WTC11 (cell line): ENCODE measurements around the gene TLE3. TPM values are rescaled to one million over a fixed set of nuclear protein-coding genes. Genes with fewer than 3 reads are reported as not detected.

Experiments used
- ATAC-seq: fragments of 200-7000 bp; cut with Tn5 transposase; 2 replicates; pipeline ENCODE4 v1.10.0; 2021; ENCODE audit warnings: mild to moderate bottlenecking, moderate library complexity
- CTCF ChIA-PET: fragments of 300-600 bp; sonication (Branson Sonifier 250); formaldehyde crosslinking; loops from one replicate; lab custom pipeline; 2021; ENCODE audit warnings: antibody characterized with exemption; lab: Charles Lee
- POLR2A ChIA-PET: fragments of 350-600 bp; sonication (Branson Sonifier 250); formaldehyde crosslinking; loops from one replicate; lab custom pipeline; 2021; ENCODE audit warnings: antibody characterized with exemption; lab: Charles Lee
- DNase-seq: peaks from one replicate; pipeline ENCODE4 v3.0.0; 2021; ENCODE audit warnings: low spot score
- H3K27ac Mint-ChIP-seq: 2 replicates; pipeline ENCODE4 v1.8.0; 2021; ENCODE audit warnings: mixed read lengths
- H3K27me3 Mint-ChIP-seq: 2 replicates; pipeline ENCODE4 v1.8.0; 2021; ENCODE audit warnings: low read depth, mild to moderate bottlenecking, moderate library complexity, mixed read lengths
- H3K36me3 Mint-ChIP-seq: 2 replicates; pipeline ENCODE4 v1.8.0; 2021; ENCODE audit warnings: mixed read lengths
- H3K4me1 Mint-ChIP-seq: 2 replicates; pipeline ENCODE4 v1.8.0; 2022; ENCODE audit warnings: mixed read lengths
- H3K4me3 Mint-ChIP-seq: 2 replicates; pipeline ENCODE4 v1.8.0; 2021; ENCODE audit warnings: mild to moderate bottlenecking, moderate library complexity, mixed read lengths
- H3K9me3 Mint-ChIP-seq: 2 replicates; pipeline ENCODE4 v1.8.0; 2021; ENCODE audit warnings: mixed read lengths
- CDX4 ChIP-seq: fragments of 250-450 bp; sonication (Bioruptor Pico); IDR thresholded peaks from 2 replicates; pipeline ENCODE4 v1.9.0; 2021; ENCODE audit warnings: moderate library complexity, mild to moderate bottlenecking, inconsistent platforms, borderline replicate concordance
- CREM ChIP-seq: sonication (generic); formaldehyde crosslinking; IDR thresholded peaks from 2 replicates; pipeline ENCODE4 v1.8.1; 2022; ENCODE audit warnings: mild to moderate bottlenecking, missing genetic modification reagents, moderate library complexity
- ELF4 ChIP-seq: sonication (generic); formaldehyde crosslinking; IDR thresholded peaks from 2 replicates; pipeline ENCODE4 v1.8.1; 2022; ENCODE audit warnings: low read depth, mild to moderate bottlenecking, moderate library complexity, missing genetic modification reagents
- EMX1 ChIP-seq: fragments of 250-450 bp; sonication (Bioruptor Pico); IDR thresholded peaks from 2 replicates; pipeline ENCODE4 v1.8.0; 2021; ENCODE audit warnings: mild to moderate bottlenecking
- GABPB1 ChIP-seq: sonication (generic); formaldehyde crosslinking; IDR thresholded peaks from 2 replicates; pipeline ENCODE4 v1.8.1; 2023; ENCODE audit warnings: mild to moderate bottlenecking, missing genetic modification reagents
- GRHL2 ChIP-seq: fragments of 250-450 bp; sonication (Bioruptor Pico); IDR thresholded peaks from 2 replicates; pipeline ENCODE4 v1.8.0; 2022; ENCODE audit warnings: mild to moderate bottlenecking, moderate library complexity; ENCODE audit not compliant: insufficient replicate concordance, severe bottlenecking
- GTF2I ChIP-seq: fragments of 250-450 bp; sonication (Bioruptor Pico); conservative IDR thresholded peaks from 2 replicates; pipeline ENCODE4 v1.4.0; 2021; ENCODE audit warnings: mild to moderate bottlenecking
- IRF2 ChIP-seq: sonication (generic); formaldehyde crosslinking; IDR thresholded peaks from 2 replicates; pipeline ENCODE4 v1.8.0; 2022; ENCODE audit warnings: low read depth, missing genetic modification reagents, borderline replicate concordance
- JAZF1 ChIP-seq: fragments of 250-450 bp; sonication (Bioruptor Pico); IDR thresholded peaks from 2 replicates; pipeline ENCODE4 v1.9.0; 2021; ENCODE audit warnings: moderate library complexity, mild to moderate bottlenecking, inconsistent platforms
- KAT7 ChIP-seq: sonication (generic); formaldehyde crosslinking; IDR thresholded peaks from 2 replicates; pipeline ENCODE4 v1.8.1; 2023; ENCODE audit warnings: missing genetic modification reagents, mild to moderate bottlenecking, borderline replicate concordance
- MXD4 ChIP-seq: fragments of 250-450 bp; sonication (Bioruptor Pico); IDR thresholded peaks from 2 replicates; pipeline ENCODE4 v1.8.0; 2021; ENCODE audit warnings: mild to moderate bottlenecking, moderate library complexity, borderline replicate concordance
- PRRX2 ChIP-seq: fragments of 250-450 bp; sonication (Bioruptor Pico); IDR thresholded peaks from 2 replicates; pipeline ENCODE4 v1.8.0; 2021; ENCODE audit warnings: mild to moderate bottlenecking
- RELA ChIP-seq: sonication (generic); formaldehyde crosslinking; IDR thresholded peaks from 2 replicates; pipeline ENCODE4 v1.8.1; 2022; ENCODE audit warnings: missing genetic modification reagents, mild to moderate bottlenecking, borderline replicate concordance
- SMAD3 ChIP-seq: sonication (generic); formaldehyde crosslinking; IDR thresholded peaks from 2 replicates; pipeline ENCODE4 v1.8.0; 2022; ENCODE audit warnings: missing genetic modification reagents, mild to moderate bottlenecking, borderline replicate concordance
- SOX15 ChIP-seq: fragments of 250-450 bp; sonication (Bioruptor Pico); IDR thresholded peaks from 2 replicates; pipeline ENCODE4 v1.9.0; 2021; ENCODE audit warnings: mild to moderate bottlenecking
- TEAD1 ChIP-seq: sonication (generic); formaldehyde crosslinking; IDR thresholded peaks from 2 replicates; pipeline ENCODE4 v1.8.0; 2022; ENCODE audit warnings: mild to moderate bottlenecking, missing genetic modification reagents
- TEAD4 ChIP-seq: sonication (generic); formaldehyde crosslinking; IDR thresholded peaks from 2 replicates; pipeline ENCODE4 v1.8.0; 2022; ENCODE audit warnings: mild to moderate bottlenecking, missing genetic modification reagents
- USF2 ChIP-seq: sonication (generic); formaldehyde crosslinking; IDR thresholded peaks from 2 replicates; pipeline ENCODE4 v1.8.1; 2023; ENCODE audit warnings: mild to moderate bottlenecking, missing genetic modification reagents, moderate library complexity
- ZNF121 ChIP-seq: sonication (generic); formaldehyde crosslinking; IDR thresholded peaks from 2 replicates; pipeline ENCODE4 v1.8.0; 2023; ENCODE audit warnings: missing genetic modification reagents
- ZNF232 ChIP-seq: sonication (generic); formaldehyde crosslinking; IDR thresholded peaks from 2 replicates; pipeline ENCODE4 v1.8.0; 2022; ENCODE audit warnings: mild to moderate bottlenecking, missing genetic modification reagents
- ZNF416 ChIP-seq: fragments of 250-450 bp; sonication (Bioruptor Pico); IDR thresholded peaks from 2 replicates; pipeline ENCODE4 v1.9.0; 2021; ENCODE audit warnings: mild to moderate bottlenecking, inconsistent platforms
- ZNF671 ChIP-seq: fragments of 250-450 bp; sonication (Bioruptor Pico); IDR thresholded peaks from 2 replicates; pipeline ENCODE4 v1.8.0; 2021; ENCODE audit warnings: mild to moderate bottlenecking
- total RNA-seq: library from RNA; stranded (reverse); gene quantifications from 3 replicates; pipeline ENCODE4 v1.2.3, GENCODE V29; 2021
- TF ChIP-seq, protein P1 (sequence below): sonication (generic); formaldehyde crosslinking; IDR thresholded peaks from 2 replicates; pipeline ENCODE4 v1.8.1; 2023; ENCODE audit warnings: mild to moderate bottlenecking, missing genetic modification reagents
- TF ChIP-seq, protein P2 (sequence below): fragments of 200-600 bp; IDR thresholded peaks from 2 replicates; pipeline ENCODE4 v1.8.0; 2022; ENCODE audit warnings: antibody characterized with exemption
- TF ChIP-seq, protein P3 (sequence below): sonication (generic); formaldehyde crosslinking; IDR thresholded peaks from 2 replicates; pipeline ENCODE4 v1.8.1; 2022; ENCODE audit warnings: mild to moderate bottlenecking, missing genetic modification reagents, moderate library complexity, borderline replicate concordance
- TF ChIP-seq, protein P4 (sequence below): fragments of 250-450 bp; sonication (Bioruptor Pico); IDR thresholded peaks from 2 replicates; pipeline ENCODE4 v1.8.0; 2021; ENCODE audit warnings: mild to moderate bottlenecking
- TF ChIP-seq, protein P5 (sequence below): sonication (generic); formaldehyde crosslinking; IDR thresholded peaks from 2 replicates; pipeline ENCODE4 v1.8.1; 2022; ENCODE audit warnings: missing genetic modification reagents, borderline replicate concordance

TLE3 gene
- total RNA-seq, 1 experiment from 2014 or later: 78.7 TPM

DNA sequence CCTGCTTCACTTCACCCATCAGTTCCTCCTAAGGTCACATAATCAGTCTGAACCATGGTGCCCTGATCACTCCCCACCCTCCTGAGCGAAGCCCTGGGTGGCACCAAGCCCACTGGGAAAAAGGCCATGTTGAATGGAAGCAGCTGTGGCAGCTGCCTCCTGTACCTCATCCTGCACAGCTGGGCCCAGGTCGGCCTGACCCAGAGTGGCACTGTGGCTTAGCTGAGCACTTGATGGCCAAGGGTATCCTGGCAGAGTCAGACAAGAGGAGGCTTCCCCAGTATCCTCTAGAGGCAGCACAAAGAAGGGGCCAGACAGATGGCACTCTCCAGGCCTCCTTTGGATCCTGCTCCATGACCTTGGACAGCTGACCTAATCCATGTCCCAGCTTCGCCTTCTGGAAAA is 68.4 kb downstream of the TLE3 start (continued):
- TF ChIP-seq ZNF232: no peak
- no peak for TF ChIP-seq CDX4 (CRISPR knock-in tag)
- TF ChIP-seq, protein P1, sequence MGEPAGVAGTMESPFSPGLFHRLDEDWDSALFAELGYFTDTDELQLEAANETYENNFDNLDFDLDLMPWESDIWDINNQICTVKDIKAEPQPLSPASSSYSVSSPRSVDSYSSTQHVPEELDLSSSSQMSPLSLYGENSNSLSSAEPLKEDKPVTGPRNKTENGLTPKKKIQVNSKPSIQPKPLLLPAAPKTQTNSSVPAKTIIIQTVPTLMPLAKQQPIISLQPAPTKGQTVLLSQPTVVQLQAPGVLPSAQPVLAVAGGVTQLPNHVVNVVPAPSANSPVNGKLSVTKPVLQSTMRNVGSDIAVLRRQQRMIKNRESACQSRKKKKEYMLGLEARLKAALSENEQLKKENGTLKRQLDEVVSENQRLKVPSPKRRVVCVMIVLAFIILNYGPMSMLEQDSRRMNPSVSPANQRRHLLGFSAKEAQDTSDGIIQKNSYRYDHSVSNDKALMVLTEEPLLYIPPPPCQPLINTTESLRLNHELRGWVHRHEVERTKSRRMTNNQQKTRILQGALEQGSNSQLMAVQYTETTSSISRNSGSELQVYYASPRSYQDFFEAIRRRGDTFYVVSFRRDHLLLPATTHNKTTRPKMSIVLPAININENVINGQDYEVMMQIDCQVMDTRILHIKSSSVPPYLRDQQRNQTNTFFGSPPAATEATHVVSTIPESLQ (CRISPR knock-in tag): no peak
- TF ChIP-seq ZNF121 (CRISPR knock-in tag): no peak
- TF ChIP-seq KAT7: no peak
- TF ChIP-seq, protein P2, sequence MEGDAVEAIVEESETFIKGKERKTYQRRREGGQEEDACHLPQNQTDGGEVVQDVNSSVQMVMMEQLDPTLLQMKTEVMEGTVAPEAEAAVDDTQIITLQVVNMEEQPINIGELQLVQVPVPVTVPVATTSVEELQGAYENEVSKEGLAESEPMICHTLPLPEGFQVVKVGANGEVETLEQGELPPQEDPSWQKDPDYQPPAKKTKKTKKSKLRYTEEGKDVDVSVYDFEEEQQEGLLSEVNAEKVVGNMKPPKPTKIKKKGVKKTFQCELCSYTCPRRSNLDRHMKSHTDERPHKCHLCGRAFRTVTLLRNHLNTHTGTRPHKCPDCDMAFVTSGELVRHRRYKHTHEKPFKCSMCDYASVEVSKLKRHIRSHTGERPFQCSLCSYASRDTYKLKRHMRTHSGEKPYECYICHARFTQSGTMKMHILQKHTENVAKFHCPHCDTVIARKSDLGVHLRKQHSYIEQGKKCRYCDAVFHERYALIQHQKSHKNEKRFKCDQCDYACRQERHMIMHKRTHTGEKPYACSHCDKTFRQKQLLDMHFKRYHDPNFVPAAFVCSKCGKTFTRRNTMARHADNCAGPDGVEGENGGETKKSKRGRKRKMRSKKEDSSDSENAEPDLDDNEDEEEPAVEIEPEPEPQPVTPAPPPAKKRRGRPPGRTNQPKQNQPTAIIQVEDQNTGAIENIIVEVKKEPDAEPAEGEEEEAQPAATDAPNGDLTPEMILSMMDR: no peak
- TF ChIP-seq ZNF416 (CRISPR knock-in tag): no peak

DNA sequence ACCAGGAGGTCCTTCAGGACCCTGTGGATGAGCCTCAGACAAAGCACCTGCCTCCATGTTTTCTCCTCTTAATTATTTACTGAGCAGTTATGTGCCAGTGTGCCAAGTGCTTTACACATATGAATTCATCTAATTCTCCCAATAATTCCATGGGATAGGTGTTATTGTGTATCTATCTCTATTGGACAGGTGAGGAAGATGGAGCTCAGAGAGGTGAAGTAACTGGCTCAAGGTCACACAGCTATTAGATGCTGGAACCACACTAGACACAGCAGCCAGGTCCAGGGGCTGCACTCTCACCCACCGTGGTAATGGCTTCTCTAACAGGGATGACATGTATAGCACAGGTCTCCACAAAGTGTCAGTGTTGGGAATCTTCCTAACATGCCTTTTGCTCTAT is 70.2 kb downstream of the TLE3 start:
- no peak for DNase-seq
- H3K9me3 Mint-ChIP-seq: peaks cover 4% of the 10 kb centered on the region
- peaks cover 4% of the 10 kb centered on the region for H3K27me3 Mint-ChIP-seq
- CTCF ChIA-PET: interaction anchor here (0.5 kb wide), 1 partner anchor 119 kb away, joined by 3 read pairs; no protein-coding TSS in a partner anchor
- TF ChIP-seq TEAD4 (CRISPR knock-in tag): no peak
- TF ChIP-seq GRHL2: no peak
- no peak for TF ChIP-seq JAZF1 (CRISPR knock-in tag)
- no peak for TF ChIP-seq ELF4 (CRISPR knock-in tag)
- TF ChIP-seq ZNF416 (CRISPR knock-in tag): no peak
- no peak for TF ChIP-seq GTF2I
- TF ChIP-seq, all 79 proteins: peak for 0
- H3K4me1 Mint-ChIP-seq: peaks cover 30% of the 10 kb centered on the region
- POLR2A ChIA-PET: no interaction called here
- H3K4me3 Mint-ChIP-seq: no peak overlapping the region
- ATAC-seq: no peak
- H3K36me3 Mint-ChIP-seq: peaks cover 3% of the 10 kb centered on the region
- no peak overlapping the region for H3K27ac Mint-ChIP-seq

- ATAC-seq (no peak), DNase-seq (no peak)
- no peak overlapping the region for H3K4me3 Mint-ChIP-seq
- peaks cover 30% of the 10 kb centered on the region for H3K4me1 Mint-ChIP-seq
- H3K36me3 Mint-ChIP-seq: peaks cover 8% of the 10 kb centered on the region
- ChIA-PET CTCF (interaction anchor here (0.5 kb wide), 1 partner anchor 119 kb away, joined by 3 read pairs; no protein-coding TSS in a partner anchor), POLR2A (no interaction called here)
- H3K27me3 Mint-ChIP-seq: peaks cover 5% of the 10 kb centered on the region
- no peak for TF ChIP-seq MXD4
- no peak for TF ChIP-seq ZNF232
- no peak for TF ChIP-seq EMX1
- TF ChIP-seq TEAD1 (CRISPR knock-in tag): no peak
- TF ChIP-seq JAZF1 (CRISPR knock-in tag): no peak
- TF ChIP-seq RELA (CRISPR knock-in tag): no peak
- no peak for TF ChIP-seq GABPB1 (CRISPR knock-in tag)
- no peak for TF ChIP-seq USF2 (CRISPR knock-in tag)
- no peak for TF ChIP-seq ELF4 (CRISPR knock-in tag)
- TF ChIP-seq IRF2 (CRISPR knock-in tag): no peak
- no peak for TF ChIP-seq SOX15 (CRISPR knock-in tag)
- TF ChIP-seq PRRX2 (CRISPR knock-in tag): no peak
- TF ChIP-seq ZNF671: no peak
- TF ChIP-seq, protein P3, sequence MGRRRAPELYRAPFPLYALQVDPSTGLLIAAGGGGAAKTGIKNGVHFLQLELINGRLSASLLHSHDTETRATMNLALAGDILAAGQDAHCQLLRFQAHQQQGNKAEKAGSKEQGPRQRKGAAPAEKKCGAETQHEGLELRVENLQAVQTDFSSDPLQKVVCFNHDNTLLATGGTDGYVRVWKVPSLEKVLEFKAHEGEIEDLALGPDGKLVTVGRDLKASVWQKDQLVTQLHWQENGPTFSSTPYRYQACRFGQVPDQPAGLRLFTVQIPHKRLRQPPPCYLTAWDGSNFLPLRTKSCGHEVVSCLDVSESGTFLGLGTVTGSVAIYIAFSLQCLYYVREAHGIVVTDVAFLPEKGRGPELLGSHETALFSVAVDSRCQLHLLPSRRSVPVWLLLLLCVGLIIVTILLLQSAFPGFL (CRISPR knock-in tag): no peak
- no peak for TF ChIP-seq CREM (CRISPR knock-in tag)
- TF ChIP-seq, protein P4, sequence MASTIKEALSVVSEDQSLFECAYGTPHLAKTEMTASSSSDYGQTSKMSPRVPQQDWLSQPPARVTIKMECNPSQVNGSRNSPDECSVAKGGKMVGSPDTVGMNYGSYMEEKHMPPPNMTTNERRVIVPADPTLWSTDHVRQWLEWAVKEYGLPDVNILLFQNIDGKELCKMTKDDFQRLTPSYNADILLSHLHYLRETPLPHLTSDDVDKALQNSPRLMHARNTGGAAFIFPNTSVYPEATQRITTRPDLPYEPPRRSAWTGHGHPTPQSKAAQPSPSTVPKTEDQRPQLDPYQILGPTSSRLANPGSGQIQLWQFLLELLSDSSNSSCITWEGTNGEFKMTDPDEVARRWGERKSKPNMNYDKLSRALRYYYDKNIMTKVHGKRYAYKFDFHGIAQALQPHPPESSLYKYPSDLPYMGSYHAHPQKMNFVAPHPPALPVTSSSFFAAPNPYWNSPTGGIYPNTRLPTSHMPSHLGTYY: no peak
- no peak for TF ChIP-seq SMAD3
- TF ChIP-seq, protein P5, sequence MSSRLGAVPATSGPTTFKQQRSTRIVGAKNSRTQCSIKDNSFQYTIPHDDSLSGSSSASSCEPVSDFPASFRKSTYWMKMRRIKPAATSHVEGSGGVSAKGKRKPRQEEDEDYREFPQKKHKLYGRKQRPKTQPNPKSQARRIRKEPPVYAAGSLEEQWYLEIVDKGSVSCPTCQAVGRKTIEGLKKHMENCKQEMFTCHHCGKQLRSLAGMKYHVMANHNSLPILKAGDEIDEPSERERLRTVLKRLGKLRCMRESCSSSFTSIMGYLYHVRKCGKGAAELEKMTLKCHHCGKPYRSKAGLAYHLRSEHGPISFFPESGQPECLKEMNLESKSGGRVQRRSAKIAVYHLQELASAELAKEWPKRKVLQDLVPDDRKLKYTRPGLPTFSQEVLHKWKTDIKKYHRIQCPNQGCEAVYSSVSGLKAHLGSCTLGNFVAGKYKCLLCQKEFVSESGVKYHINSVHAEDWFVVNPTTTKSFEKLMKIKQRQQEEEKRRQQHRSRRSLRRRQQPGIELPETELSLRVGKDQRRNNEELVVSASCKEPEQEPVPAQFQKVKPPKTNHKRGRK (CRISPR knock-in tag): no peak
- peaks cover 9% of the 10 kb centered on the region for H3K9me3 Mint-ChIP-seq
- no peak overlapping the region for H3K27ac Mint-ChIP-seq
Measured at GRCh38 chr15:70026991-70027390, 70.7 kb downstream of the TLE3 start.
